Tibial nerve (tissue), 3 donors: ENCODE data around the gene PLXNC1.

Experiments
- POLR2A ChIP-seq, 2 donors: fragments of 450-650 bp; IDR thresholded peaks; one replicate each; pipeline ENCODE4 v1.6.1; 2017; ENCODE audit warnings: antibody characterized with exemption in 2 of 2, mild to moderate bottlenecking in 2 of 2, moderate library complexity in 2 of 2
- TF ChIP-seq, protein P1 (sequence below), 5 experiments: fragments of 200-600 bp in 3 of 5; fragments of 450-650 bp in 2 of 5; sonication (generic) in 3 of 5; IDR thresholded peaks; one replicate each; pipeline ENCODE4 v1.5.1; 2016 to 2019; ENCODE audit warnings: antibody characterized with exemption in 5 of 5, mild to moderate bottlenecking in 3 of 5, moderate library complexity in 2 of 5

DNA sequence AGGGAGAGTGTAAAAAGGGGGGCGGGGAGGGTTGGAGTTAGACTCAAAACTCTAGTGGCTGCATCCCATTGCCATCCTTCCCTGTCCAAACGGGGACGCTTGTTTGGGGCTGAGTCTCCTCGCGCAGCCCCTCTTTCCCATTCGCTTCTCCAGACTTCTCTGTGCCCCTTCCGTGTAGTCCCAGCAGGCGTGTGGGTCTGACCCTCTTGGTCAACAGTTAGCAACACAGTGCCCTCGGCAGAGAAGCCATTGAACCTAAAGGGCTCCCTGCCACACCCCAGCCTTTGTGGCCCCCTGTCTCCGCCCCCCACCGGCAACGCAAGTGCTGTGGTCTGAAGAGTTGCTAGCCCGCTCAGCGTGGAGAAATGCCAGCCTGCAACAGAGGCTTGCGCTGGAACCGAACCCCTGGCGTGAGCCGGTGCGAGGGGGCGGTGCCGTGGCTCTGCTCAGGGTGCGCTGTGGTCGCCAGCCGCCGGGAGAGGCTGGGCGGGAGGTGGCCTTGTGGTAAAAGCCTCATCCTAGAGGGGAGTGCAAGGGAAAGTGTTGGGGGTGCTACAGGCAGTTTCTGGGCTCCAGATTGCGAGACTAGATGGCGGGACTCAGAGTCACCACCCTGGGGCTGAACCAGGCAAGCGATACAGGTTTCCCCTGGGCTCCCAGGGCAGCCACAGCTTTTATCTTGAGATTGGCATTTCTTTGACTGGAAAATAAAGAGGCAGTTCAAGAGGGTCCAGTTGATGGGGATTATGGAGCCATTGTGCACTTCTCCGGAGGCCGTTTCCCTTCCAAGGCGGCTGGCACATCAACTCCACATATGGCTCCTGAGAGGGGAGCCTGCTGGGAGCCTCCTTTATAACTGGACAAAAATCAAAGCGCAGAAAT lies 2.1 kb downstream of the PLXNC1 start:
- TF ChIP-seq, protein P1, sequence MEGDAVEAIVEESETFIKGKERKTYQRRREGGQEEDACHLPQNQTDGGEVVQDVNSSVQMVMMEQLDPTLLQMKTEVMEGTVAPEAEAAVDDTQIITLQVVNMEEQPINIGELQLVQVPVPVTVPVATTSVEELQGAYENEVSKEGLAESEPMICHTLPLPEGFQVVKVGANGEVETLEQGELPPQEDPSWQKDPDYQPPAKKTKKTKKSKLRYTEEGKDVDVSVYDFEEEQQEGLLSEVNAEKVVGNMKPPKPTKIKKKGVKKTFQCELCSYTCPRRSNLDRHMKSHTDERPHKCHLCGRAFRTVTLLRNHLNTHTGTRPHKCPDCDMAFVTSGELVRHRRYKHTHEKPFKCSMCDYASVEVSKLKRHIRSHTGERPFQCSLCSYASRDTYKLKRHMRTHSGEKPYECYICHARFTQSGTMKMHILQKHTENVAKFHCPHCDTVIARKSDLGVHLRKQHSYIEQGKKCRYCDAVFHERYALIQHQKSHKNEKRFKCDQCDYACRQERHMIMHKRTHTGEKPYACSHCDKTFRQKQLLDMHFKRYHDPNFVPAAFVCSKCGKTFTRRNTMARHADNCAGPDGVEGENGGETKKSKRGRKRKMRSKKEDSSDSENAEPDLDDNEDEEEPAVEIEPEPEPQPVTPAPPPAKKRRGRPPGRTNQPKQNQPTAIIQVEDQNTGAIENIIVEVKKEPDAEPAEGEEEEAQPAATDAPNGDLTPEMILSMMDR (IDR thresholded peaks at IDR 0.05): no peak
- no peak for TF ChIP-seq POLR2A (IDR thresholded peaks at IDR 0.05)
